T-helper 9 cell (primary cell): ENCODE results near the gene EFNA1.
"Not testable (repeated sequence)": the region's sequence is repeated elsewhere in the genome, so short reads cannot be mapped to it uniquely, and the experiment has no call there.

Source experiments
- DNase-seq: peaks from one replicate; pipeline ENCODE4 v3.0.0-alpha.2; 2020

EFNA1 gene

GRCh38 chr1:155125511-155125945, 2.1 kb upstream of the EFNA1 start:
- DNase-seq, result no peak

GRCh38 chr1:155125946-155126555, 1.6 kb upstream of the EFNA1 start:
- no peak for DNase-seq

- peak; percentile 11 for DNase-seq
These were observed 1.0 kb upstream of the EFNA1 start for GRCh38 chr1:155126556-155127104.

- DNase-seq, result no peak
These were observed 485 bp downstream of the EFNA1 start for GRCh38 chr1:155127967-155128754.

- DNase-seq, result no peak
These were observed 1.2 kb downstream of the EFNA1 start for GRCh38 chr1:155128755-155129473.

GRCh38 chr1:155130272-155131006, 2.8 kb downstream of the EFNA1 start:
- DNase-seq, result no peak

- DNase-seq, result no peak
These were observed 3.6 kb downstream of the EFNA1 start for GRCh38 chr1:155131285-155131684.

GRCh38 chr1:155131856-155132255, 4.2 kb downstream of the EFNA1 start:
- DNase-seq, result no peak

- no peak for DNase-seq
These were observed 6.2 kb downstream of the EFNA1 start for GRCh38 chr1:155133799-155134281.

GRCh38 chr1:155134322-155134721, 6.6 kb downstream of the EFNA1 start:
- no peak for DNase-seq

- peak; percentile 23 for DNase-seq
These were observed 7.3 kb downstream of the EFNA1 start for GRCh38 chr1:155134880-155135414.

- peak; percentile 90 for DNase-seq
These were observed 7.8 kb downstream of the EFNA1 start, which contains the start of gene SLC50A1 for GRCh38 chr1:155135415-155136028. SLC50A1 (plus strand) TSS chr1:155135852; CDS start chr1:155135912, 60 bp downstream.

GRCh38 chr1:155136748-155137147, 9.1 kb downstream of the EFNA1 start:
- DNase-seq, result no peak

GRCh38 chr1:155137154-155137949, 9.7 kb downstream of the EFNA1 start:
- no peak for DNase-seq

- peak; percentile 90 for DNase-seq
These were observed 12.4 kb downstream of the EFNA1 start, which contains the start of gene DPM3 for GRCh38 chr1:155139895-155140629. DPM3 (minus strand) TSS chr1:155140531; CDS start chr1:155140240, 291 bp downstream.

GRCh38 chr1:155140630-155140953, 12.9 kb downstream of the EFNA1 start:
- no peak for DNase-seq

- DNase-seq, result no peak
These were observed 14.1 kb downstream of the EFNA1 start for GRCh38 chr1:155141749-155142148.

GRCh38 chr1:155145491-155145890, 17.8 kb downstream of the EFNA1 start:
- DNase-seq, result no peak

GRCh38 chr1:155155996-155156643, 28.4 kb downstream of the EFNA1 start:
- DNase-seq, result not testable (repeated sequence)
